ENCODE measurements around the gene PNPO.

- no peak for TF ChIP-seq RAD21 (IDR thresholded peaks at IDR 0.05; ENCODE audit: low read length)
- TF ChIP-seq CTCF (conservative IDR thresholded peaks at IDR 0.05; ENCODE audit: low read depth, low read length), result no peak
- no peak for TF ChIP-seq POLR2A (IDR thresholded peaks at IDR 0.05; ENCODE audit: low read depth, low read length)
- TF ChIP-seq MXI1 (IDR thresholded peaks at IDR 0.05; ENCODE audit: borderline replicate concordance, low read depth, low read length), result no peak
- no peak for TF ChIP-seq CHD1 (IDR thresholded peaks at IDR 0.05; ENCODE audit: low read depth, low read length)
- TF ChIP-seq RFX5 (IDR thresholded peaks at IDR 0.05; ENCODE audit: low read depth, low read length), result no peak
- TF ChIP-seq NFE2L2 (IDR thresholded peaks at IDR 0.05; ENCODE audit: low read depth, low read length), result no peak
- no peak for TF ChIP-seq USF2 (IDR thresholded peaks at IDR 0.05; ENCODE audit: low read depth, low read length)
Observed at GRCh38 chr17:47937941-47938340, 3.4 kb upstream of the PNPO start.
